Measurements from ENCODE around the gene C1orf232. TPM values are rescaled to one million over a fixed set of nuclear protein-coding genes. Genes with fewer than 3 reads are reported as not detected.

C1orf232 gene
- total RNA-seq, 1 donor from 2014 or later = not detected

DNA sequence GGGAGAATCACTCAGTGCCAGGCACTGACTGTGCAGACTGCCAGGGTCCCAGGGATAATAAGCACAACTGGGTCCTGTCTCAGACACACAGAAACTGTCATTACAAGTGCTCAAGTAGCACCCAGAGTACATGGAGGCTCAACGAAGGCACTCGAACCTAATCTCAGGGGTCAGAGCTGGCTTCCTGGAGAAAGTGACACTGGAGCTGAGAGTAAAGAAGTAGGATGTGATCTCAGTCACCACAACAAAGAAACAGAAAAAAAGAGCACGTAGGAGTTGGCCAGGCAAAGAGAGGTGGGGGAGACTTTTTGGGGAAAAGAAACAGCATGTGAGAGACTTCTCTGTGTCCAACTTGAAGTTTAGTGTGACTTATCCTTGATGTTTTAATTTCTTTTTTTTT lies 23.0 kb upstream of the C1orf232 start:
- DNase-seq (ENCODE audit: low spot score in 2 of 2, unreplicated experiment in 2 of 2) = no peak
- Mint-ChIP-seq H3K36me3 (peaks cover 4% of the 10 kb centered on the region), H3K4me3 (no peak overlapping the region), H3K27me3 (ENCODE audit: low read depth) (no peaks in the 10 kb centered on the region), H3K9me3 (no peaks in the 10 kb centered on the region), H3K4me1 (peaks cover 13% of the 10 kb centered on the region), H3K27ac (peak overlapping the region; percentile 8)
- TF ChIP-seq, protein P1, sequence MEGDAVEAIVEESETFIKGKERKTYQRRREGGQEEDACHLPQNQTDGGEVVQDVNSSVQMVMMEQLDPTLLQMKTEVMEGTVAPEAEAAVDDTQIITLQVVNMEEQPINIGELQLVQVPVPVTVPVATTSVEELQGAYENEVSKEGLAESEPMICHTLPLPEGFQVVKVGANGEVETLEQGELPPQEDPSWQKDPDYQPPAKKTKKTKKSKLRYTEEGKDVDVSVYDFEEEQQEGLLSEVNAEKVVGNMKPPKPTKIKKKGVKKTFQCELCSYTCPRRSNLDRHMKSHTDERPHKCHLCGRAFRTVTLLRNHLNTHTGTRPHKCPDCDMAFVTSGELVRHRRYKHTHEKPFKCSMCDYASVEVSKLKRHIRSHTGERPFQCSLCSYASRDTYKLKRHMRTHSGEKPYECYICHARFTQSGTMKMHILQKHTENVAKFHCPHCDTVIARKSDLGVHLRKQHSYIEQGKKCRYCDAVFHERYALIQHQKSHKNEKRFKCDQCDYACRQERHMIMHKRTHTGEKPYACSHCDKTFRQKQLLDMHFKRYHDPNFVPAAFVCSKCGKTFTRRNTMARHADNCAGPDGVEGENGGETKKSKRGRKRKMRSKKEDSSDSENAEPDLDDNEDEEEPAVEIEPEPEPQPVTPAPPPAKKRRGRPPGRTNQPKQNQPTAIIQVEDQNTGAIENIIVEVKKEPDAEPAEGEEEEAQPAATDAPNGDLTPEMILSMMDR (IDR thresholded peaks at IDR 0.05; ENCODE audit: unreplicated experiment) = no peak

- Mint-ChIP-seq H3K4me1 (peaks cover 13% of the 10 kb centered on the region), H3K9me3 (no peaks in the 10 kb centered on the region)
Measured at GRCh38 chr1:26190373-26190987, 21.7 kb upstream of the C1orf232 start, which contains the start of gene CATSPER4. Gene CATSPER4 (plus strand): TSS chr1:26190602. CDS start chr1:26190628, 26 bp downstream.

DNA sequence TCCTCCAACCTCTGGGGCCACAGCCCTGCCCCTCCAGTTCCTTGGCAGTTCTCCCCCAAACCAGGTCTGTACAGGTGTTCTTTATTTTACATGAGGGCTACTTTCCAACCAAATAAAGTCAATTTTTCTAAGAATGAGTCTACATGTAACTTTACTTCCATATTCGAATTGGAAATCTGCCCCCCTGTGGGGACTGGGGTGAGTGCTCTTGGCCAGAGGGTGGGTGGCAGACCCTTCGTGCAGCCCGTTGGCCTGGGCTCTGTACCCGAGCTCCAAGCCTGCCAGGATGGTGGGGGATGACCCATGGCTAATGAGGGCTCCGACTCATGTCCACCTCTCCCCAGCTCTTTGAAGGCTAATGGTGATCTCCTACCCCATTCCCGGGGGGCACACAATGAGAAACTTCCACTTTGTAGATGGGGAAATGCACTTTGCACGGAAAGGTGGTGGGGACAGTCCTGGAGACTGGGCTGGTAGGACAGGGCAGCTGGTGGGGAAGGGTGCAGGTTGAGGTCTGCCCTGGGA lies 21.1 kb upstream of the C1orf232 start:
- Mint-ChIP-seq H3K9me3 (no peaks in the 10 kb centered on the region), H3K36me3 (peaks cover 10% of the 10 kb centered on the region), H3K27ac (peak overlapping the region; percentile 45), H3K4me3 (no peak overlapping the region), H3K27me3 (ENCODE audit: low read depth) (no peaks in the 10 kb centered on the region), H3K4me1 (peaks cover 13% of the 10 kb centered on the region)
- TF ChIP-seq, protein P1 (IDR thresholded peaks at IDR 0.05; ENCODE audit: unreplicated experiment) = no peak
- no peak for DNase-seq (ENCODE audit: low spot score in 2 of 2, unreplicated experiment in 2 of 2)

More at GRCh38 chr1:26190373-26190987, 21.7 kb upstream of the C1orf232 start, which contains the start of gene CATSPER4:
- Mint-ChIP-seq H3K27me3 (ENCODE audit: low read depth) (no peaks in the 10 kb centered on the region), H3K36me3 (peaks cover 10% of the 10 kb centered on the region), H3K27ac (peak within 1 kb of the TSS; percentile 62), H3K4me3 (no peak within 1 kb of the TSS)
- TF ChIP-seq, protein P1 (IDR thresholded peaks at IDR 0.05; ENCODE audit: unreplicated experiment) = no peak
- DNase-seq (ENCODE audit: low spot score in 2 of 2, unreplicated experiment in 2 of 2) = no peak

- no peaks in the 10 kb centered on the region for H3K27me3 Mint-ChIP-seq (ENCODE audit: low read depth)
- peaks cover 10% of the 10 kb centered on the region for H3K36me3 Mint-ChIP-seq
Measured at GRCh38 chr1:26189331-26189730, 20.6 kb upstream of the C1orf232 start.

GRCh38 chr1:26188477-26188876 lies 19.7 kb upstream of the C1orf232 start:
- TF ChIP-seq, protein P1 (IDR thresholded peaks at IDR 0.05; ENCODE audit: unreplicated experiment) = no peak
- Mint-ChIP-seq H3K36me3 (peaks cover 10% of the 10 kb centered on the region), H3K27me3 (ENCODE audit: low read depth) (no peaks in the 10 kb centered on the region), H3K27ac (no peak overlapping the region), H3K4me1 (peaks cover 13% of the 10 kb centered on the region), H3K9me3 (no peaks in the 10 kb centered on the region), H3K4me3 (no peak overlapping the region)
- no peak for DNase-seq (ENCODE audit: low spot score in 2 of 2, unreplicated experiment in 2 of 2)

More at GRCh38 chr1:26189331-26189730, 20.6 kb upstream of the C1orf232 start:
- TF ChIP-seq, protein P1 (IDR thresholded peaks at IDR 0.05; ENCODE audit: unreplicated experiment) = no peak
- Mint-ChIP-seq H3K4me1 (peaks cover 13% of the 10 kb centered on the region), H3K27ac (peak overlapping the region; percentile 45), H3K4me3 (no peak overlapping the region), H3K9me3 (no peaks in the 10 kb centered on the region)
- DNase-seq (ENCODE audit: low spot score in 2 of 2, unreplicated experiment in 2 of 2) = no peak

Measured in mesothelial cell of epicardium (in vitro differentiated cells).